Measurements from ENCODE around the gene GPR84. TPM values are rescaled to one million over a fixed set of nuclear protein-coding genes. Genes with fewer than 3 reads are reported as not detected.

Gene GPR84
- under 1 TPM in 2 of 4 donors, not detected in 2; 0.39 to 0.40 TPM for total RNA-seq

DNA sequence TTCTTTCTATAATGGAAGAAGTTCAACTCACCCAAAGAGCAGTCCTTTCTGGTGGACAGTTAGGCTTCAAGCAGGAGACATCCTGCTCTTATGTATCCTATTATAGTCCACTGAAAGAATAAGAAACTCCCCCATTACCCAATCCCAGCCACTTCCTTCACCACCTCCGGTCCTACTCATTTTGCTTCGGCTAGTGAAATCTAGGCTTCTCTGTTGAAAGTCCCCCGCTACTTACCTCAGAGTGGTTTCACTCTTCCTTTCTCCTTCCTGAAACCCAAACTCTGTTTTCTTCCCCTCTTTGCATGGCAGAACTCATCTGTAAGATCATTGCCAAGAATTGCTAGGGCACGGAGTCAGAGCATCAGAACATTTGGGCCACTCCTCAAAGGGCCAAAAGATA lies at the start of gene GPR84:
TSS of gene GPR84 (minus strand) at position 74 of the 400 bp plus-strand sequence. CDS start 635 bp downstream, outside the sequence.
- H3K36me3 ChIP-seq, result no peaks in the 10 kb centered on the region
- 78 to 79% methylated on average over 4 of the region's 4 CpGs for WGBS, 2 donors
- no peaks in the 10 kb centered on the region for H3K27me3 ChIP-seq
- H3K4me1 ChIP-seq, result peaks cover 9 to 26% of the 10 kb centered on the region in 2 donors
- no peak within 1 kb of the TSS for H3K27ac ChIP-seq
- no peak within 1 kb of the TSS for H3K4me3 ChIP-seq (replicated peaks in 1 of 3)
- intact Hi-C loops (cut with DNase I), result loop anchor here (5.0 to 10.0 kb wide), 3 partner anchors 72 to 147 kb away; no protein-coding TSS in a partner anchor
- TF ChIP-seq, protein P1, sequence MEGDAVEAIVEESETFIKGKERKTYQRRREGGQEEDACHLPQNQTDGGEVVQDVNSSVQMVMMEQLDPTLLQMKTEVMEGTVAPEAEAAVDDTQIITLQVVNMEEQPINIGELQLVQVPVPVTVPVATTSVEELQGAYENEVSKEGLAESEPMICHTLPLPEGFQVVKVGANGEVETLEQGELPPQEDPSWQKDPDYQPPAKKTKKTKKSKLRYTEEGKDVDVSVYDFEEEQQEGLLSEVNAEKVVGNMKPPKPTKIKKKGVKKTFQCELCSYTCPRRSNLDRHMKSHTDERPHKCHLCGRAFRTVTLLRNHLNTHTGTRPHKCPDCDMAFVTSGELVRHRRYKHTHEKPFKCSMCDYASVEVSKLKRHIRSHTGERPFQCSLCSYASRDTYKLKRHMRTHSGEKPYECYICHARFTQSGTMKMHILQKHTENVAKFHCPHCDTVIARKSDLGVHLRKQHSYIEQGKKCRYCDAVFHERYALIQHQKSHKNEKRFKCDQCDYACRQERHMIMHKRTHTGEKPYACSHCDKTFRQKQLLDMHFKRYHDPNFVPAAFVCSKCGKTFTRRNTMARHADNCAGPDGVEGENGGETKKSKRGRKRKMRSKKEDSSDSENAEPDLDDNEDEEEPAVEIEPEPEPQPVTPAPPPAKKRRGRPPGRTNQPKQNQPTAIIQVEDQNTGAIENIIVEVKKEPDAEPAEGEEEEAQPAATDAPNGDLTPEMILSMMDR (IDR thresholded peaks at IDR 0.05), result no peak
- TF ChIP-seq POLR2A (IDR thresholded peaks at IDR 0.05), result no peak
- no peak for DNase-seq
- no peaks in the 10 kb centered on the region for H3K9me3 ChIP-seq

DNA sequence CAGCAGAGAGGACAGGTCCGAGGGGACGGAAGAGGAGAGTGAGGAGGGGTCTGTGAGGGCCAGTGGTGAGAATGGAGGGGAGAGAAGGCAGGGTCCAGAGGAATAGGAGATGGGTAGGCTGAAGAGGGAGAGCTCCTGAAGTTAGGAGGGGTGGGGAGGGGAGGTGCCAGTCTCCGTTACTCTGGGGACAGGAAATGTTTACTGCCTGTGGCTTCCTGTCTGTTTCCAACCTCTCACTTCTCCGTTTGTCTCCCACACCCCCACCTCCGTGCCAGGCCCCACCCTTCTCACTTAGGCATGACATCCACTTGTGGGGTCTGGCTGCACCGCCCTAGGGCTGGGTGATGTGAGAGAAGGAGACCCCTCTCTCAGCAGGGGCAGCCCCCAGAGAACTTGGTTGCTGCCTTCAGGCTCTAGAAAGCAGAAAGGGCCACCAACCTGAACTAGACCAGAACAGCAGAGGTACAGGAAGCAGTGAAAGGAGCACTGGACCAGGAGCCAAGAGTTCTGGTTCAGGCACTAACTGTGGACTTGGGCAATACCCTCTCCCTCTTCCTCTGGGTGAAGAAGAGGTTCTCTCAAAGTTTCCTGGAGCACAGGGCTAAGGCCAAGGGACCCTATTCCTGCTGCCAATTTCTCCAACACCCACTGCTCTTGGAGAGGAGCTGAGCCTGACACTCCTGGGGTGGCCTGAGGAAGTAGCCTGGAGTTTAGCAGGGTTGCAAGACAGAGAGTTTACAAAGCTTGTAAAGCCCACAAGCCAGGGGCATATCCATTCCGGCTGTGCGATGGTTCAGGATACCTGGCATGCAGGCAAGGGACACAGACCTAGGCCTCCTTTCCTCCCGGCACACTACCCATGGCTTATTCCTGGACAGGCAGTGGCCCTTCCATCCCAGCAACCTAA lies 49.3 kb upstream of the GPR84 start:
- Histone ChIP-seq H3K36me3 (peaks cover 0 to 6% of the 10 kb centered on the region in 2 donors), H3K4me1 (peaks cover 0 to 52% of the 10 kb centered on the region in 2 donors), H3K4me3 (replicated peaks in 1 of 3) (no peak overlapping the region), H3K27ac (peak overlapping the region; percentile 41 to 66 (median 58)), H3K9me3 (no peaks in the 10 kb centered on the region), H3K27me3 (no peaks in the 10 kb centered on the region)
- no peak for TF ChIP-seq POLR2A (IDR thresholded peaks at IDR 0.05)
- TF ChIP-seq, protein P1 (IDR thresholded peaks at IDR 0.05), result no peak
- whole genome bisulfite sequencing, 2 donors, result 65 to 72% methylated on average over 9 of the region's 9 CpGs
- intact Hi-C loops (cut with DNase I), result no loop called here
- DNase-seq, result peak in 1 of 2 donors; percentile 43

DNA sequence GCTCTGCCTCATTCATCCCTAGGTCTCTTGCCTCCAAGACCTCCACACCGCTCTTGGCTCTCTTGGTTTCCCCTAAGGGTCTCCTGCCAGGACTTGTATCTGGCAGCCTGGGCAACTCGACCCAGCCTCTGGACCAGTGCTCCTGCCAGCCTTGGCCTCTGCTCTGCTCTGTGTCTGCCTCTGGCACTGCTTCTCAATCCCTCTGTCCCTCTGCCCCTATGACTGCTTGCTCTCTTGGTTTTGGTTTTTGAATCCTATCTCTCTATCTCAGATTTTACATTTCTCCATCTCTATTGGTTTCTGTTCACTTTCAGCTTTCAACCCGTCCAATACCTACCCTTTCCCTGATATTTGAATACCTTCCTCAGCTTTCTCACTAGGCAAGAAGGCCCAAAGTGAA lies 48.5 kb upstream of the GPR84 start:
- WGBS, 2 donors, result 77% methylated on average over 3 of the region's 3 CpGs
- intact Hi-C loops (cut with DNase I), result no loop called here
- Histone ChIP-seq H3K27me3 (no peaks in the 10 kb centered on the region), H3K4me1 (peaks cover 0 to 57% of the 10 kb centered on the region in 2 donors), H3K36me3 (peaks cover 5 to 7% of the 10 kb centered on the region in 2 donors), H3K27ac (peak overlapping the region; percentile 33 to 66 (median 58)), H3K9me3 (no peaks in the 10 kb centered on the region), H3K4me3 (replicated peaks in 1 of 3) (no peak overlapping the region)
- TF ChIP-seq, protein P1 (IDR thresholded peaks at IDR 0.05), result no peak
- TF ChIP-seq POLR2A (IDR thresholded peaks at IDR 0.05), result no peak
- no peak for DNase-seq

DNA sequence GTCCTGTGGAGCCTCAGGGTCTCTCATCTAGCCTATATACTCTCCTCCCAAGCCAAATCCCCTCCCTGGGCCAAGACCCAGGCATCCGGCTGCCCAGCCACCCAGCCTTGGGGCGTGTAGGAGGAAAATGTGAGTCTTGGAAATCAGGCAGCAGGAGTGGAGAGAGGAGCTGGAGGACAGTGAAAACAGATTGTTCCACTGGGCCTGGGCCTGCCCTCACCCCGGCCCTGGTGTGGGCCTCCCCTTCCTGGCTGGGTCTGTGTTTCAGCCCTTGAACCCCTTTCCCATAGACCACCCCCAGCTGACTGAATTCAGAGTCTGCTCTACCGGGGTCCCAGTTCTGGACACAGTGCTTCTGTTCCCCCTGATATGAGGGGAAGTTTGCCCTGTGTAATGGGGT lies 48.1 kb upstream of the GPR84 start:
- TF ChIP-seq POLR2A (IDR thresholded peaks at IDR 0.05), result no peak
- TF ChIP-seq, protein P1 (IDR thresholded peaks at IDR 0.05), result no peak
- WGBS, 2 donors, result 74 to 78% methylated on average over 4 of the region's 4 CpGs
- no peak for DNase-seq

More for the DNA sequence above, 48.1 kb upstream of the GPR84 start:
- Histone ChIP-seq H3K4me3 (replicated peaks in 1 of 3) (no peak overlapping the region), H3K4me1 (peaks cover 0 to 57% of the 10 kb centered on the region in 2 donors), H3K27me3 (no peaks in the 10 kb centered on the region), H3K36me3 (peaks cover 9 to 10% of the 10 kb centered on the region in 2 donors), H3K27ac (peak overlapping the region in 2 of 3 donors; percentile 58 to 66), H3K9me3 (no peaks in the 10 kb centered on the region)
- intact Hi-C loops (cut with DNase I), result no loop called here

Measured in thyroid gland (tissue), 4 donors.